Activated CD4-positive, alpha-beta T cell treated with anti-CD3 and anti-CD28 coated beads, Interleukin-2, amount 10 ng/mL, durations not matched to agents 7 days and 5 days (primary cell): ENCODE data around the gene TMEM201. TPM values are rescaled to one million over a fixed set of nuclear protein-coding genes. Genes with fewer than 3 reads are reported as not detected.

Experiments used
- CTCF ChIA-PET: fragments of 350-600 bp; sonication (Branson Sonifier 250); formaldehyde crosslinking; loops from one replicate; lab custom pipeline; 2021; ENCODE audit warnings: antibody characterized with exemption; lab: Charles Lee
- POLR2A ChIA-PET: fragments of 350-600 bp; sonication (Branson Sonifier 250); formaldehyde crosslinking; loops from one replicate; lab custom pipeline; 2021; ENCODE audit warnings: antibody characterized with exemption; lab: Charles Lee
- DNase-seq: peaks from one replicate; pipeline ENCODE4 v3.0.0-alpha.2; 2020
- H3K27ac Mint-ChIP-seq: one replicate; pipeline ENCODE4 v1.8.0; 2021; ENCODE audit warnings: mild to moderate bottlenecking, moderate library complexity, mixed read lengths
- H3K27me3 Mint-ChIP-seq: one replicate; pipeline ENCODE4 v1.8.0; 2021; ENCODE audit warnings: mixed read lengths
- H3K36me3 Mint-ChIP-seq: one replicate; pipeline ENCODE4 v1.8.0; 2021; ENCODE audit warnings: low read depth, mixed read lengths
- H3K4me1 Mint-ChIP-seq: one replicate; pipeline ENCODE4 v1.8.0; 2021; ENCODE audit warnings: mixed read lengths
- H3K4me3 Mint-ChIP-seq: one replicate; pipeline ENCODE4 v1.8.0; 2021; ENCODE audit warnings: mild to moderate bottlenecking, moderate library complexity, mixed read lengths
- H3K9me3 Mint-ChIP-seq: one replicate; pipeline ENCODE4 v1.8.0; 2021; ENCODE audit warnings: mixed read lengths
- total RNA-seq, 2 experiments: library from RNA; stranded (reverse); gene quantifications; one replicate each; pipeline ENCODE4 v1.2.3, GENCODE V29; 2021

TMEM201 gene
- total RNA-seq, 2 experiments from 2014 or later = 17.1 to 17.9 TPM

GRCh38 chr1:9586147-9586766 lies 2.5 kb upstream of the TMEM201 start:
- Mint-ChIP-seq H3K36me3 (peaks cover 2% of the 10 kb centered on the region), H3K4me1 (peaks cover 25% of the 10 kb centered on the region), H3K4me3 (no peak overlapping the region), H3K9me3 (no peaks in the 10 kb centered on the region), H3K27ac (no peak overlapping the region), H3K27me3 (no peaks in the 10 kb centered on the region)
- CTCF ChIA-PET = interaction anchor here (0.7 to 1.1 kb wide), 2 partner anchors 29 to 244 kb away, joined by 4 to 5 read pairs; no protein-coding TSS in a partner anchor
- no peak for DNase-seq
- POLR2A ChIA-PET = no interaction called here

GRCh38 chr1:9589144-9589718 lies 520 bp downstream of the TMEM201 start:
- Mint-ChIP-seq H3K9me3 (no peaks in the 10 kb centered on the region), H3K27ac (peak overlapping the region; percentile 84), H3K4me3 (peak overlapping the region; percentile 79), H3K4me1 (peaks cover 42% of the 10 kb centered on the region), H3K27me3 (no peaks in the 10 kb centered on the region), H3K36me3 (peaks cover 2% of the 10 kb centered on the region)
- POLR2A ChIA-PET = interaction anchor here (0.7 kb wide), 1 partner anchor 628 kb away, joined by 3 read pairs; no protein-coding TSS in a partner anchor
- peak; percentile 54 for DNase-seq
- CTCF ChIA-PET = interaction anchor here (1.1 to 2.0 kb wide), 5 partner anchors 20 to 39 kb away, joined by 3 to 8 read pairs (median 5); no protein-coding TSS in a partner anchor

GRCh38 chr1:9589719-9590157 lies 1.0 kb downstream of the TMEM201 start:
- Mint-ChIP-seq H3K27ac (peak overlapping the region; percentile 84), H3K4me3 (peak overlapping the region; percentile 79), H3K27me3 (no peaks in the 10 kb centered on the region), H3K9me3 (no peaks in the 10 kb centered on the region), H3K4me1 (peaks cover 42% of the 10 kb centered on the region), H3K36me3 (peaks cover 2% of the 10 kb centered on the region)
- ChIA-PET POLR2A (interaction anchor here (0.7 kb wide), 1 partner anchor 627 kb away, joined by 3 read pairs; no protein-coding TSS in a partner anchor), CTCF (interaction anchor here (1.1 to 2.0 kb wide), 6 partner anchors 14 to 39 kb away, joined by 3 to 8 read pairs (median 4); no protein-coding TSS in a partner anchor)
- no peak for DNase-seq

- CTCF ChIA-PET = interaction anchor here (1.1 to 2.0 kb wide), 6 partner anchors 14 to 38 kb away, joined by 3 to 8 read pairs (median 4); no protein-coding TSS in a partner anchor
- DNase-seq = no peak
- Mint-ChIP-seq H3K4me1 (peaks cover 42% of the 10 kb centered on the region), H3K36me3 (peaks cover 2% of the 10 kb centered on the region), H3K4me3 (peak overlapping the region; percentile 79), H3K27me3 (no peaks in the 10 kb centered on the region), H3K27ac (peak overlapping the region; percentile 84), H3K9me3 (no peaks in the 10 kb centered on the region)
- POLR2A ChIA-PET = interaction anchor here (0.6 kb wide), 1 partner anchor 567 kb away, joined by 3 read pairs; no protein-coding TSS in a partner anchor
These were observed 1.5 kb downstream of the TMEM201 start for GRCh38 chr1:9590201-9590600.

- Mint-ChIP-seq H3K4me3 (peak overlapping the region; percentile 79), H3K27ac (no peak overlapping the region), H3K4me1 (peaks cover 42% of the 10 kb centered on the region), H3K9me3 (no peaks in the 10 kb centered on the region), H3K36me3 (peaks cover 2% of the 10 kb centered on the region), H3K27me3 (no peaks in the 10 kb centered on the region)
- no peak for DNase-seq
- CTCF ChIA-PET = interaction anchor here (1.3 to 2.0 kb wide), 3 partner anchors 15 to 25 kb away, joined by 3 to 8 read pairs (median 5); no protein-coding TSS in a partner anchor
- POLR2A ChIA-PET = interaction anchor here (0.6 kb wide), 1 partner anchor 566 kb away, joined by 3 read pairs; no protein-coding TSS in a partner anchor
These were observed 2.4 kb downstream of the TMEM201 start for GRCh38 chr1:9590945-9591668.

- POLR2A ChIA-PET = no interaction called here
- no peak for DNase-seq
- Mint-ChIP-seq H3K9me3 (no peaks in the 10 kb centered on the region), H3K4me3 (no peak overlapping the region), H3K4me1 (peaks cover 40% of the 10 kb centered on the region), H3K36me3 (peaks cover 2% of the 10 kb centered on the region), H3K27ac (no peak overlapping the region), H3K27me3 (no peaks in the 10 kb centered on the region)
- CTCF ChIA-PET = interaction anchor here (1.0 kb wide), 3 partner anchors 35 to 362 kb away, joined by 3 to 4 read pairs (median 3); no protein-coding TSS in a partner anchor
These were observed 3.2 kb downstream of the TMEM201 start for GRCh38 chr1:9591669-9592509.

GRCh38 chr1:9592510-9593075 lies 3.9 kb downstream of the TMEM201 start:
- Mint-ChIP-seq H3K27ac (peak overlapping the region; percentile 46), H3K9me3 (no peaks in the 10 kb centered on the region), H3K4me1 (peaks cover 39% of the 10 kb centered on the region), H3K4me3 (no peak overlapping the region), H3K27me3 (no peaks in the 10 kb centered on the region), H3K36me3 (peaks cover 4% of the 10 kb centered on the region)
- ChIA-PET POLR2A (no interaction called here), CTCF (interaction anchor here (0.6 to 1.7 kb wide), 6 partner anchors 18 to 363 kb away, joined by 3 to 6 read pairs (median 3); no protein-coding TSS in a partner anchor)
- no peak for DNase-seq

- Mint-ChIP-seq H3K36me3 (peaks cover 4% of the 10 kb centered on the region), H3K27ac (peak overlapping the region; percentile 57), H3K4me3 (no peak overlapping the region), H3K9me3 (no peaks in the 10 kb centered on the region), H3K4me1 (peaks cover 36% of the 10 kb centered on the region), H3K27me3 (no peaks in the 10 kb centered on the region)
- no peak for DNase-seq
- POLR2A ChIA-PET = no interaction called here
- CTCF ChIA-PET = interaction anchor here (1.0 to 1.7 kb wide), 4 partner anchors 18 to 364 kb away, joined by 3 to 6 read pairs (median 3); no protein-coding TSS in a partner anchor
These were observed 4.4 kb downstream of the TMEM201 start for GRCh38 chr1:9593147-9593491.

GRCh38 chr1:9593492-9594465 lies 5.1 kb downstream of the TMEM201 start:
- peak overlapping the region; percentile 57 for H3K27ac Mint-ChIP-seq

GRCh38 chr1:9594471-9595155 lies 5.9 kb downstream of the TMEM201 start:
- Mint-ChIP-seq H3K27ac (no peak overlapping the region), H3K4me3 (no peak overlapping the region)

More at GRCh38 chr1:9593492-9594465, 5.1 kb downstream of the TMEM201 start:
- Mint-ChIP-seq H3K36me3 (peaks cover 4% of the 10 kb centered on the region), H3K4me3 (no peak overlapping the region), H3K27me3 (no peaks in the 10 kb centered on the region), H3K9me3 (no peaks in the 10 kb centered on the region), H3K4me1 (peaks cover 33% of the 10 kb centered on the region)
- POLR2A ChIA-PET = interaction anchor here (0.6 kb wide), 1 partner anchor 95 kb away, joined by 3 read pairs; no protein-coding TSS in a partner anchor
- CTCF ChIA-PET = interaction anchor here (0.8 to 1.7 kb wide), 4 partner anchors 17 to 138 kb away, joined by 3 to 6 read pairs (median 4); no protein-coding TSS in a partner anchor
- DNase-seq = peak; percentile 62

More at GRCh38 chr1:9594471-9595155, 5.9 kb downstream of the TMEM201 start:
- CTCF ChIA-PET = interaction anchor here (0.8 kb wide), 1 partner anchor 33 kb away, joined by 5 read pairs; no protein-coding TSS in a partner anchor
- POLR2A ChIA-PET = no interaction called here
- peaks cover 4% of the 10 kb centered on the region for H3K36me3 Mint-ChIP-seq
- DNase-seq = no peak
- peaks cover 30% of the 10 kb centered on the region for H3K4me1 Mint-ChIP-seq
- H3K9me3 Mint-ChIP-seq = no peaks in the 10 kb centered on the region
- no peaks in the 10 kb centered on the region for H3K27me3 Mint-ChIP-seq
